Spleen (tissue), 7 donors: Measurements from ENCODE around the gene SLN.

Source experiments
- POLR2A ChIP-seq, 3 donors: fragments of 450-650 bp; IDR thresholded peaks; one replicate each; pipeline ENCODE4 v1.5.1; 2017; ENCODE audit warnings: antibody characterized with exemption in 3 of 3, mild to moderate bottlenecking in 1 of 3
- POLR2AphosphoS5 ChIP-seq, 3 donors: sonication (generic); formaldehyde crosslinking; IDR thresholded peaks; one replicate each; pipeline ENCODE4 v1.5.1; 2017; ENCODE audit warnings: antibody characterized with exemption in 3 of 3
- TF ChIP-seq, protein P1 (sequence below), 11 experiments: fragments of 200-600 bp in 7 of 11; fragments of 450-650 bp in 4 of 11; sonication (generic) in 4 of 11; IDR thresholded peaks in 8 of 11; conservative IDR thresholded peaks in 3 of 11; 1 replicate in 7 of 11; 2 replicates in 4 of 11; pipeline versions ENCODE4 v1.4.0 to v1.8.0; 2016 to 2021; ENCODE audit warnings: antibody characterized with exemption in 11 of 11, inconsistent platforms in 4 of 11, mild to moderate bottlenecking in 1 of 11
- donor health status: DM: no; HTN: no; CAD: no; lungs with moderate emphysema.
- donor health status: DM: no; HTN: no; CAD: no.
- donor health status: DM: no; HTN: no; CAD: no.

DNA sequence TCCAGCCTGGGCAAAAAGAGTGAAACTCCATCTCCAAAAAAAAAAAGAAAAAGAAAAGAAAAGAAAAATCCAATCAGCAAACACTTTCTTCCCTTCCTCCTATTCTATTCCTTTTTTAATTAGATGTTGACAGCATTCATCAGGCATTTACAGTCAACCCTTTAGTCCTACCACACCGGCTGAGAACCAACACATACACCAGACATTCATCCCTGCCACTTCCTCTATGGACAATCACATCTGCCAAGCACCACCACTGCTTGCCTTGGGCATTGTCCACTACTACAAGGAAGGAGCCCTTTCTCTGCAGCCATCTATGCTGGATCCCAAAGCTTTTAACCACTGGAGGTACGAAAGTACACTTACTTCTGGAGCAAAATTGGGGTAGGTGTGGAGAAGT lies 9.4 kb upstream of the SLN start:
- no peak for TF ChIP-seq POLR2A (IDR thresholded peaks at IDR 0.05)
- TF ChIP-seq, protein P1, sequence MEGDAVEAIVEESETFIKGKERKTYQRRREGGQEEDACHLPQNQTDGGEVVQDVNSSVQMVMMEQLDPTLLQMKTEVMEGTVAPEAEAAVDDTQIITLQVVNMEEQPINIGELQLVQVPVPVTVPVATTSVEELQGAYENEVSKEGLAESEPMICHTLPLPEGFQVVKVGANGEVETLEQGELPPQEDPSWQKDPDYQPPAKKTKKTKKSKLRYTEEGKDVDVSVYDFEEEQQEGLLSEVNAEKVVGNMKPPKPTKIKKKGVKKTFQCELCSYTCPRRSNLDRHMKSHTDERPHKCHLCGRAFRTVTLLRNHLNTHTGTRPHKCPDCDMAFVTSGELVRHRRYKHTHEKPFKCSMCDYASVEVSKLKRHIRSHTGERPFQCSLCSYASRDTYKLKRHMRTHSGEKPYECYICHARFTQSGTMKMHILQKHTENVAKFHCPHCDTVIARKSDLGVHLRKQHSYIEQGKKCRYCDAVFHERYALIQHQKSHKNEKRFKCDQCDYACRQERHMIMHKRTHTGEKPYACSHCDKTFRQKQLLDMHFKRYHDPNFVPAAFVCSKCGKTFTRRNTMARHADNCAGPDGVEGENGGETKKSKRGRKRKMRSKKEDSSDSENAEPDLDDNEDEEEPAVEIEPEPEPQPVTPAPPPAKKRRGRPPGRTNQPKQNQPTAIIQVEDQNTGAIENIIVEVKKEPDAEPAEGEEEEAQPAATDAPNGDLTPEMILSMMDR (IDR thresholded peaks at IDR 0.05 in 8 of 11, conservative IDR thresholded peaks at IDR 0.05 in 3 of 11), result no peak
- no peak for TF ChIP-seq POLR2AphosphoS5 (IDR thresholded peaks at IDR 0.05)
